Hematopoietic multipotent progenitor cell (in vitro differentiated cells): ENCODE results near the gene DEFB114. TPM values are rescaled to one million over a fixed set of nuclear protein-coding genes. Genes with fewer than 3 reads are reported as not detected.

Experiments
- DNase-seq, 3 donors: peaks; one replicate each; pipeline ENCODE4 v3.0.0-alpha.2; 2011 to 2015; ENCODE audit warnings: low read depth in 2 of 3, low spot score in 2 of 3
- total RNA-seq: library from RNA; depleted of rRNA; stranded (reverse); fragments of >200 nt; gene quantifications from one replicate; pipeline ENCODE4 v1.2.3, GENCODE V29; 2012

The DEFB114 gene
- total RNA-seq, 1 donor: not detected

GRCh38 chr6:49937811-49938210 lies 26.2 kb downstream of the DEFB114 start:
- DNase-seq: no peak

DNA sequence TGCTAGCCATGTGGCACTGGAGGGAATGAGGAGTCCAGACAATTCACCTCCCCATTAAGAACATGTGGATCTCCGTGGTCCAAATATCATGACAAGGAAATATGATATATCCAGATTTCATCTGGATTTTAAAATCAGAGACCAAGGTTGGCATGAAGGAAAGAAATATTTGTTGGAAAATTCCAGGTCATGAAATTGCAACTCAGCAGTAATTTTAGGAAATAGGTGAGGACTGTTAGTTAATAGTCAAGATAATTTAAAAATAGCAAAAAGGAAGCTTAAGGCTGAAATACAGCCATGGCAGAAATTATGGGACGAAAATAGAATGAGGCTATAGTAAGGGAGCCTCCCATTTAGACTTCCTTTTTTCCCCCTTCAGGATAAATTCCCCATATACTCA lies 26.9 kb downstream of the DEFB114 start:
- no peak for DNase-seq

DNA sequence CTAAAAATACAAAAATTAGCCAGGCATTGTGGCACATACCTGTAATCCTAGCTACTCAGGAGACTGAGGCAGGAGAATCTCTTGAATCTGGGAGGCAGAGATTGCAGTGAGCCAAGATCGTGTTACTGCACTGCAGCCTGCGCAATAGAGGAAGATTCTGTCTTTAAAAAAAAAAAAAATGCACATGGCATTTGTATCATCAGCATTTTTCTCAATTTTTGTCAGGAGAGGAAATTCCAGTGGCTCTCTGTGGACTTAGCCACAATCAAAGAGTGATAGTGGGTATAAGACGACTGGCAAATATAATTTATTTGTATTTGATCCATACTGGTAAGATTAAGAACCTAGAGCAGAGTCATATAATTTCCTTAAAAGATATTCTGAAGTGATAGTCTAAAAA lies 28.6 kb downstream of the DEFB114 start:
- DNase-seq: no peak

DNA sequence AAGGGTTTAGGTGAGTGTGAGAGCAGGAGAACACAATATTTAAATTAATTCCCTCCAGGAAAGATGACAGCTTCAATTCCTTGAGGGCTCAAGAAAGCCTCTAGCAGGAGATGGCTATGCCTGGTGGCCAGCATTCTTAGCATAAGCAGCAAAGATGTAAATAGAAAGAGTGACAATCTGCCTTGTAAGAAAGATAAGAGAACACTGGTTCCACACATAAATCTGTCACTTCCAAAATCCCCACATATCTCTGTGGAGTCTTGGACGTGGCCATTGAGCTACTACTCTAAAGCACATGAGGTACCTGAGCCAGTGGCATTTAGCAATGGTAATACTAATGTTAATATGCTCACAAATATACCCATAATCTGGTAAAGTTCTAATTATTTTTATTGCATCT lies 29.2 kb downstream of the DEFB114 start:
- DNase-seq: no peak

DNA sequence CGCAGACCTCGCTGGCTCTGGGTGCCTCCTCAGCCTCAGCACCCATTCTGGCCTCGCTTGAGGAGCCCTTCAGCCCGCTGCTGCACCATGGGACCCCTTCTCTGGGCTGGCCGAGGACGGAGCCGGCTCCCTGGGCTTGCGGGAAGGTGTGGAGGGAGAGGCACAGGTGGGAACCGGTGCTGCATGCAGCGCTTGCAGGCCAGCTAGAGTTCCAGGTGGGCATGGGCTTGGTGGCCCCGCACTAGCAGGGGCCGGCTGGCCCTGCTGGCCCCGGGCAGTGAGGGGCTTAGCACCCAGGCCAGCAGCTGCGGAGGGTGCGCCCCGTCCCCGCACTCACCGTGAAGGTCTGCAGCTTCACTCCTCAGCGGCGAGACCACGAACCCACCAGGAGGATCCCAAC lies 30.4 kb downstream of the DEFB114 start:
- DNase-seq: no peak

DNA sequence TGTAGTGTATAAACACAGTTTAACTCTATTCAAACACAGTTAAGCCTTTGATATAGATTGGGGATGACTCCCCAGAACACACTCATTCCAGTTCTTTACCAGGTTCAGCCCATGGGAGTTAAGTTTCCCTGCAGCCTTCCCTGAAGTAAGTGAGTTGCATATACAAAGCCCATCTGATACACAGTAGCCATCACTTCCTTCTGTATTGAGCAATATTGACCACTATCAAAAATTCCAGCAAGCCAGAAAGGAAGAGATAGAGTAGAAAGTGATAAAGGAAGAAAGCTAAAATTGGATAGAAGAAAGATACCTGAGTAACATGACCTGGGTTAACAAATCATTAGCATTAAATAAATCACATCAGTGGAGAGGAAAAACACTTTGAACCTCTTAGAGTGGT lies 34.6 kb downstream of the DEFB114 start:
- no peak for DNase-seq

DNA sequence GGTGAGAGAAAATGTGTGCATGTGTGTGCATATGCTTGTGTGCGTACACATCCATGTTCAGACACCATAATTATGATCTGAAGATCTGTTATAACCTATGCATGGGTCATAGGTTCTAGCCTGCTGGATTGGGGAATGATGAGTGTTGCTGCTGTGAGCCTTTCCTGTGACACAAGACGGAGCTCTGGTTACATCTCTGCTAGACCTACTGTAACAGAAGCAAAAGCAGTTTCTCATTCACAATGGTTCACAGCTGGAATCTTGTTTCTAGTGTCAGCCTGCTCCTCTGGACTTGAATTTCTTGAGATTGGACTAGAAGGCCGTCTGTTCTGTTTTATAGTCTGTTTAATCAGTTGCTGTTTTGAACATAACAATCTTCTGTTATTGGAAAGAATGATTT lies 40.1 kb downstream of the DEFB114 start:
- DNase-seq: no peak

DNA sequence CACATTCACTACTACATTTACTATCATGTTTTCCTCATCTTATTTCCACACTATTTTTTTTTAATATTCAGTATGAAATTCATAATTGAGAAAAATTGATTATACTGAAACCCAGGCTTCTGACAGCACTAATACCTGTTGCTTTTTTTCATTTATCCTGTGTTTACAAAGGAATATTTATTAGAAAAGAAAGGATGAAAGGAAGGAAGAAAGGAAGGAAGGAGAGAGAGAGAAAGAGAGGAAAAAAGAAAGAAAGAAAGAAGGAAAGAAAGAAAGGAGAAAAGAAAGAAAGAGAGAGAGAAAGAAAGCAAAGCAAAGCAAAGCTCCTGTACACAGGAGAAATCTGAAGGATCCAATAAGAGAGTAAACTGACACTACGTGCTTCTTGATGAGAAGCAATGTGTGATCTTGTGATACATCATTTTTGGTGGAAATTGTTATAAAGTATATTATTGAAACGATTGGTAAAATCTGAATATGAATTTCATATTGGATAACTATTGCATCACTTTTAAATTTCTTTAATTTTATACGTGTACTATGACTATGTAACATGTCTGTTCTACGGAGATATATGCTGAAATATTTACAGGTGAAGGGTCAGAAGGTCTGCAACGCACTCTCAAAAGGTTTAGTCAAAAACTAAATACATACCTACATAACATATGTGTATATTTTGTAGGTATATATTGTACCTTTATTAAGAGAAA lies 43.9 kb downstream of the DEFB114 start:
- no peak for DNase-seq

DNA sequence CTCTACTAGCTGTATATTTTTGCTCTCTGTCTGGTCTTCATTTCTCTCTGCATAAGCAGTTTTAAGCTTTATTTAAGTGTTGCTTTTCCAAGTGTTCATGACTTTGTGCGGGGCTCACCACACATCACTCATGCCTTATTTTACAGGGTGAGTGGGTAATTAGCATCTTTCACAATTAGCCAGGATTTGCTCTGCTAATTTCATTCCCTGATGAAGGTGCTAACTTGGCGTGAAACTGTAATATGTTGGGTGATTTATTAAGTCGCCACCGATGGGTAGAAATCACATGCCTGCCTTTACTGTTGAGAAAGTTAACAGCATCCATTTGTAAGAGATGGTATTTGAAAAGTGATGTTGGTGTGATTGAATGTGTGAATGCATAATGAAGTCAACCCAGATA lies 44.7 kb downstream of the DEFB114 start:
- DNase-seq: no peak

DNA sequence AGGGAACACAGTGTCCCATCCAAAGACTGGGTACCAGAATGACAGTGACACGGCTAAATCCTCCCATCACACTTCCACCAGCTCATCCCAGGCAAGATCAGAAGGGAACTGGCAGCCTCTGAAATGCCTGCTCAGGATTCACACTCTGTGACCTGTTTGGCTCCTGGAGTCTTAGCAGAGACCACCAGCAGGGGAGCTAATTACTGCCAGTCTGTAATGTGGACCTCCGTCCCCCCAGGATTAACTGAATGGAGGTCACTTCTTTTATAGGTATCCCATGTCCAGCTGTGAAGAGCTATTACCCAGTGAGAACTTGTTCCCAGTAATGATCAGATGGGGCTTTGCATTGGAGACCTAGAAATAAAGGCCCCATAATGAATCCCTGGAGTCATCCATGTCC lies 45.2 kb downstream of the DEFB114 start:
- no peak for DNase-seq

GRCh38 chr6:49915035-49915434 lies 48.9 kb downstream of the DEFB114 start:
- DNase-seq: no peak

DNA sequence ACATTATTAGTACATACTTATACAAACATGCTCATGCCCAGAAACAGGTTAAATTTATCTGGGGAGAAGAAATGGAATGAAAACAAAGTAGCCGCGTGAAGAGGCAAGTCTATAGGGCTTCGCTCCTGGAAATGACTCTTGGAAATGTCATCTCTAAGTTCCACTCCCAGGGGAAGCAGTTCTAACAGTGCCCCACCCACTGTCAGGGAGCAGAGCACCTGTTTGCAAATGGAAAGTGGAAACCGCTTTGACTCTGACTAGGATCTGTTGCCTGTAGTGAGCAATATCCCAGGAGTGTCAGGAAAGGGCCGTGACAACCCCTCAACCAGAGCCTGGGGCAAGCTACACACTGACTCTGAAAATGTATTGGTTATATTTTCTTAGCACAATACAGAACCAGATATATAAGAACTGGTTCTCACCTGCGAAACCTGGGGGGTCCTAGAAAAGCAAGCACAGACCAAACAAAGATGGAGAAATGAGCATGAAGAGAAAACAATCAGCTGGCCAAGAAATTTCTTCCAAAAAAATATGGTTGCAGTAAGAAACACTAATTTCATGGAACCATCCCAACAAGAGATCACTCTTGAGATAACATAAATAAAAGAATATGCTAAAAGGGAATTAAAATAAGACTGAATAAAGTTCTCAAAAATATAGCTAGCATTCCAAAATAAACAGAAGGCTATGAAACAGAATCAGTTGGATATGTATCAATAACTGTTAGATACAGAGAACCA lies 50.2 kb downstream of the DEFB114 start:
- DNase-seq: no peak

DNA sequence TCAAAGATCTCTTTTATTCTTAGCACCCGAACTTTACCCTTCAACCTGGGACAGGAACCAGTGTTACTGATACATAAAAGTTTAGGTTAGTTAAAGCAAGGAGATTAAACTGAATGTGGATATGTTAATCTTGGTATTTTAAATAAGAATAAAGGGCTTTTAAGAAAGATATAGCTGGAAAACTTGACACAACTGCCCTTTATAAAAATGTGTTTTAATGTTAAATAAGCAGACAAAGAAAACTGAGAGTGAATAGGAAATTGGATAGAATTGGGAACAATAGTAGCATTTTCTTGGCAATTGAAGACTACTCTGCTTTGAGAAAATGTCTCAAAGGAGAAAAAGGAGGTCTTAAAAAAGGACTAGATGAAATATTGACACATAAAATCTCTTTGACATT lies 51.8 kb downstream of the DEFB114 start:
- no peak for DNase-seq

- no peak for DNase-seq
These were observed 52.7 kb downstream of the DEFB114 start for GRCh38 chr6:49911252-49911651.

Other genes starting within 250 kb of the DEFB114 start
- under 0.01 TPM for gene CRISP3, start 219.8 kb downstream of the DEFB114 start, total RNA-seq
- gene PGK2, start 176.9 kb downstream of the DEFB114 start, total RNA-seq: not detected
- gene CRISP1, start 97.6 kb downstream of the DEFB114 start, total RNA-seq: not detected
- not detected for gene DEFB113, start 5.5 kb upstream of the DEFB114 start, total RNA-seq
- not detected for gene DEFB110, start 57.8 kb upstream of the DEFB114 start, total RNA-seq
- gene DEFB112, start 85.8 kb upstream of the DEFB114 start, total RNA-seq: not detected